Ishikawa (cell line): Measurements from ENCODE around the gene CCDC61.

Source experiments
- CEBPB ChIP-seq: IDR thresholded peaks from 2 replicates; pipeline ENCODE4 v1.6.1; 2012
- CREB1 ChIP-seq: IDR thresholded peaks from 2 replicates; pipeline ENCODE4 v1.6.1; 2012; ENCODE audit warnings: low read depth
- EGR1 ChIP-seq: IDR thresholded peaks from 2 replicates; pipeline ENCODE4 v1.6.1; 2012
- EP300 ChIP-seq: IDR thresholded peaks from 2 replicates; pipeline ENCODE4 v1.6.1; 2012; ENCODE audit warnings: borderline replicate concordance
- FOXM1 ChIP-seq: IDR thresholded peaks from 2 replicates; pipeline ENCODE4 v1.6.1; 2012; ENCODE audit warnings: low read depth, borderline replicate concordance
- NFIC ChIP-seq: IDR thresholded peaks from 2 replicates; pipeline ENCODE4 v1.6.1; 2012
- RAD21 ChIP-seq: IDR thresholded peaks from 2 replicates; pipeline ENCODE4 v1.6.1; 2012; ENCODE audit warnings: low read depth
- TAF1 ChIP-seq: IDR thresholded peaks from 2 replicates; pipeline ENCODE4 v1.6.1; 2012; ENCODE audit warnings: low read depth, mild to moderate bottlenecking
- TCF12 ChIP-seq: IDR thresholded peaks from 2 replicates; pipeline ENCODE4 v1.6.1; 2012; ENCODE audit warnings: low read depth
- TEAD4 ChIP-seq: IDR thresholded peaks from 2 replicates; pipeline ENCODE4 v1.6.1; 2012
- YY1 ChIP-seq: IDR thresholded peaks from 2 replicates; pipeline ENCODE4 v1.6.1; 2012; ENCODE audit warnings: low read depth
- ZBTB7A ChIP-seq: IDR thresholded peaks from 2 replicates; pipeline ENCODE4 v1.6.1; 2012; ENCODE audit warnings: low read depth
- TF ChIP-seq, protein P1 (sequence below): IDR thresholded peaks from 2 replicates; pipeline ENCODE4 v1.6.1; 2012; ENCODE audit warnings: low read depth, mild to moderate bottlenecking
- TF ChIP-seq, protein P2 (sequence below): IDR thresholded peaks from 2 replicates; pipeline ENCODE4 v1.6.1; 2012
- TF ChIP-seq, protein P3 (sequence below): IDR thresholded peaks from 2 replicates; pipeline ENCODE4 v1.6.1; 2012

The CCDC61 gene

DNA sequence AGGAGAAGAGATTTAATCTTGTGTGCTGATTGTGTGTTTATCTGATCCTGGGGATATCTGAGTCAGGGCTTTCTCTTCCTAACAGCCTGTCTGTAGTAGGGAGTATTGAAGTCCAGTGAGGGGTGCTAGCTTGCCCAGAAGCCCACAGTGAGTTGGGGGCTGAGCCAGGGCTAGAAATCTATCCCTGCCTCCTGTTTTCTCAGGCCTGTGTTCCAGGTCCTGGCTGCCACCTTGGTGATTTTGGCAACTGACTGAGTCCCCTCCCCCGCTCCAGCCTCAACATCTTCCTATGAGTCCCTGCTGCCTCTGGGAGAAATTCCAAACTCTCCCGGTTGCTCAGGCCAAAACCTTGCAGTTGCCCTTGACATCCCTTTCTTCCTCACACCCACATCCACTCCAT lies 13.9 kb upstream of the CCDC61 start:
- TF ChIP-seq TAF1 (no peak), YY1 (no peak), CEBPB (no peak), NFIC (no peak), TEAD4 (no peak), ZBTB7A (no peak), FOXM1 (no peak), EP300 (no peak), EGR1 (no peak), CREB1 (no peak)
- TF ChIP-seq, protein P1, sequence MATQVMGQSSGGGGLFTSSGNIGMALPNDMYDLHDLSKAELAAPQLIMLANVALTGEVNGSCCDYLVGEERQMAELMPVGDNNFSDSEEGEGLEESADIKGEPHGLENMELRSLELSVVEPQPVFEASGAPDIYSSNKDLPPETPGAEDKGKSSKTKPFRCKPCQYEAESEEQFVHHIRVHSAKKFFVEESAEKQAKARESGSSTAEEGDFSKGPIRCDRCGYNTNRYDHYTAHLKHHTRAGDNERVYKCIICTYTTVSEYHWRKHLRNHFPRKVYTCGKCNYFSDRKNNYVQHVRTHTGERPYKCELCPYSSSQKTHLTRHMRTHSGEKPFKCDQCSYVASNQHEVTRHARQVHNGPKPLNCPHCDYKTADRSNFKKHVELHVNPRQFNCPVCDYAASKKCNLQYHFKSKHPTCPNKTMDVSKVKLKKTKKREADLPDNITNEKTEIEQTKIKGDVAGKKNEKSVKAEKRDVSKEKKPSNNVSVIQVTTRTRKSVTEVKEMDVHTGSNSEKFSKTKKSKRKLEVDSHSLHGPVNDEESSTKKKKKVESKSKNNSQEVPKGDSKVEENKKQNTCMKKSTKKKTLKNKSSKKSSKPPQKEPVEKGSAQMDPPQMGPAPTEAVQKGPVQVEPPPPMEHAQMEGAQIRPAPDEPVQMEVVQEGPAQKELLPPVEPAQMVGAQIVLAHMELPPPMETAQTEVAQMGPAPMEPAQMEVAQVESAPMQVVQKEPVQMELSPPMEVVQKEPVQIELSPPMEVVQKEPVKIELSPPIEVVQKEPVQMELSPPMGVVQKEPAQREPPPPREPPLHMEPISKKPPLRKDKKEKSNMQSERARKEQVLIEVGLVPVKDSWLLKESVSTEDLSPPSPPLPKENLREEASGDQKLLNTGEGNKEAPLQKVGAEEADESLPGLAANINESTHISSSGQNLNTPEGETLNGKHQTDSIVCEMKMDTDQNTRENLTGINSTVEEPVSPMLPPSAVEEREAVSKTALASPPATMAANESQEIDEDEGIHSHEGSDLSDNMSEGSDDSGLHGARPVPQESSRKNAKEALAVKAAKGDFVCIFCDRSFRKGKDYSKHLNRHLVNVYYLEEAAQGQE: no peak
- TF ChIP-seq, protein P2, sequence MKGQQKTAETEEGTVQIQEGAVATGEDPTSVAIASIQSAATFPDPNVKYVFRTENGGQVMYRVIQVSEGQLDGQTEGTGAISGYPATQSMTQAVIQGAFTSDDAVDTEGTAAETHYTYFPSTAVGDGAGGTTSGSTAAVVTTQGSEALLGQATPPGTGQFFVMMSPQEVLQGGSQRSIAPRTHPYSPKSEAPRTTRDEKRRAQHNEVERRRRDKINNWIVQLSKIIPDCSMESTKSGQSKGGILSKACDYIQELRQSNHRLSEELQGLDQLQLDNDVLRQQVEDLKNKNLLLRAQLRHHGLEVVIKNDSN: no peak
- TF ChIP-seq, protein P3, sequence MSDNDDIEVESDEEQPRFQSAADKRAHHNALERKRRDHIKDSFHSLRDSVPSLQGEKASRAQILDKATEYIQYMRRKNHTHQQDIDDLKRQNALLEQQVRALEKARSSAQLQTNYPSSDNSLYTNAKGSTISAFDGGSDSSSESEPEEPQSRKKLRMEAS: no peak

DNA sequence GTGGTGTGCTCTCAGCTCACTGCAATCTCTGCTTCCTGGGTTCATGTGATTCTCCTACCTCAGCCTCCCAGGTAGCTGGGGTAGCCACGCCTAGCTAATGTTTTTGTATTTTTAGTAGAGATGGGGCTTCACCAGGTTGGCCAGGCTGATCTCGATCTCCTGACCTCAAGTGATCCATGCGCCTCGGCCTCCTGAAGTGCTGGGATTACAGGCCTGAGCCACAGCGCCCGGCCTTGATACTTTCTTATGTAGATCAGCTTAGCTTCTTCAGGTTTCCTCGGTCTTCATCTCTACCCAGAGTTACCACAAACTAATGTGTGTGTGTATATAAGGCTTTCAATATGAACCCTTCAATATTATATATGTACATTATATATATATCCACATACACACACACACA lies 9.9 kb upstream of the CCDC61 start:
- no peak for TF ChIP-seq CEBPB
- no peak for TF ChIP-seq ZBTB7A
- no peak for TF ChIP-seq TCF12
- no peak for TF ChIP-seq EGR1
- TF ChIP-seq, protein P2: no peak
- TF ChIP-seq YY1: no peak
- TF ChIP-seq TAF1: no peak
- TF ChIP-seq RAD21: no peak

DNA sequence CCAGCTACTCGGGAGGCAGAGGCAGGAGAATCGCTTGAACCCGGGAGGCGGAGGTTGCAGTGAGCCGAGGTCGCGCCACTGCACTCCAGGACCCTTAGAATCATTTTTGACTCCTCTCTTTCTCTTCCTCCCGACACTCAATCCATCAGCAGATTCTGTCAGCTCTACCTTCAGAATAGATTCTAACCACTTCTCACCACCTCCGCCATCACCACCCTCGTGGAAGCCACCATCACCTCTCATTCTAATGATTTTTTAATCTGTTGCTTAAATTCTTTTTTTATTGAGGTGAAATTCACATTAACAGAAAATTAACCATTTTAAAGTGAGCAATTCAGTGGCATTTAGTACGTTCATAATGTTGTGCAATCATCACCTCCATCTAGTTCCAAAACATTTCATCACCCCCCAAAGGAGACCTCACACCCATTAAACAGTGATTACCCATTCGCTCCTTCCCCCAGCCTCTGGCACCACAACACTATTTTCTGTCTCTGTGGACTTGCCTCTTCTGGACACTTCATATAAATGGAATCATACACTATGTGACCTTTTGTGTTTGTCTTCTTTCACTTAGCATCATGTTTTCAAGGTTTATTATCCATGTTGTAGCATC lies 5.0 kb upstream of the CCDC61 start:
- no peak for TF ChIP-seq TCF12
- TF ChIP-seq TEAD4: no peak
- TF ChIP-seq, protein P2: no peak
- no peak for TF ChIP-seq ZBTB7A
- no peak for TF ChIP-seq NFIC

DNA sequence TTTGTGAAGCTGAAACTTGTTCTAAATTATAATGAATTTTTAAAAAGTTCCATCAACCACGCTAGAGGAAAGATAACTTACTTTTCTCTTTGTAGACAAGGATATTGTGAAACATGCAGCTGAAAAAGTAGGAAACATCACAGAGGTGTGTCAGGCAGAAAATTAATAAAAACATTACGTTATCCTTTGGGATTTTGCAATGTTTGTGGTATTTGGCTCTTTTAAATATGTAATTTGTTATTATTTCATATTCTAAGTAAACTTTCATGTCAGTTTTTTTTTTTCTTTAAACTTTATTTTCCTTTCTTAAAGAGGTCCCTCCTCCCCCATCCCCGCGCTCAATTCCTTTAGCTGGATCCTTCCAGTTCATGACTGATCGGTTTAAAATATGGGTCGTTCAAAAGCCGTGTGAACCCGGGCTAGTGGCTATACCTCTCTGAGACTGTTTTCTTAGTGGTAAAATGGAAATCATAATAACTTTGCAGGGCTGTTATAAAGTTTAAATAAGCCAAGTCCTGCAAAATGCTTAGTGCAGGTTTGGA lies 740 bp upstream of the CCDC61 start:
- TF ChIP-seq, protein P1: no peak

DNA sequence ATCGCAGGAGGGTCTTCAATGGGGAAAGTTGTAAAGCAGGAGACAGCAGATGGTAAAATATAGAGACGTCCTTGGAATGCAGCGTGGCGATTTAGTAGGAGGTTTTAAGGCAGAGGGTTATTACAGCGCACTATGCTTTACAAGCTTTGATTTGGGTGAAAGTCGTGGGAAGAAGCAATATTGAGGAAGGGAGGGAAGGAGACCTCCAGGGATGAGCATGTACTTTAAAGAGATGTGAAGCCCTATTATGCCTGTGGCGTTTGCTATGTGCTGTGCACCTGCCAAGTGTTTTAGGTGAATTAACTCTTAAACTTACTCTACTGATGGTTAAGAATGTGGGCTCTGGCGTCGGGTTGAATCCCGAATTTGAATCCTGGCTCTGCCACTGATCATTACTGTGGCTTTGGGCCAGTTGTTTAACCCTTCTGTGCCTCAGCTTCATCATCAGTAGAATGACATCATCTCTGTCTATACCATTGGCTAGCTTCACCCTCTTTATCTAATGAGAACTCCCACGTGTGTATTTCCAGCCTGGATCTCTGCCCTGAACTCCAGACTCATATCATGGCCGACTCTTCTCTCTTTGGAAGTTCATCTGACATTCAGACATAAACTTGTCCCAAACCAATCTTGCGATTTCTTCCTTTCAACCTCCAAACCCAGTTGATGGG lies 583 bp downstream of the CCDC61 start:
- TF ChIP-seq ZBTB7A (0 out of 2 replicates have a peak, but pooled peaks have one; percentile 6), FOXM1 (no peak)
- TF ChIP-seq, protein P3: no peak
- TF ChIP-seq, protein P2: no peak

DNA sequence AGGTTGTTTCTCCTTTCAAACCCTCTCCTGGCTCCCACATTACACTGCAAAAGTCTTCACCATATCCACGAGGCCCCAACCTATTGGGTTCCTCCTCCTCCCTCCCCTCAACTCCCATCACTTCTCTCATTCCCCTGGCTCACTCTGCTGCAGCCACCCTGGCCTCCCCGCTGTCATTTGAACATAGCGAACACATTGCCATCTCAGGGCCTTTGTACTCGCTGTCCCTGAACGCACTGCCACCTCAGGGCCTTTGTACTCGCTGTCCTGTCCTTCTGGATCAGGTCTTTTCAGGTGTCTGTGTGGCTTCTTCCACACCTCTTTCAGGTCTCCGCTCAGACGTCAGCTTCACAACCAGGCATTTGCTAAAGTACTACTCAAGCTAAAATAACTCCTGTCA lies 1.7 kb downstream of the CCDC61 start:
- TF ChIP-seq YY1: no peak
- TF ChIP-seq, protein P3: no peak
- TF ChIP-seq, protein P2: no peak
- no peak for TF ChIP-seq ZBTB7A
- TF ChIP-seq NFIC: no peak
